ENCODE data around the gene IL1RN.

IL1RN gene

DNA sequence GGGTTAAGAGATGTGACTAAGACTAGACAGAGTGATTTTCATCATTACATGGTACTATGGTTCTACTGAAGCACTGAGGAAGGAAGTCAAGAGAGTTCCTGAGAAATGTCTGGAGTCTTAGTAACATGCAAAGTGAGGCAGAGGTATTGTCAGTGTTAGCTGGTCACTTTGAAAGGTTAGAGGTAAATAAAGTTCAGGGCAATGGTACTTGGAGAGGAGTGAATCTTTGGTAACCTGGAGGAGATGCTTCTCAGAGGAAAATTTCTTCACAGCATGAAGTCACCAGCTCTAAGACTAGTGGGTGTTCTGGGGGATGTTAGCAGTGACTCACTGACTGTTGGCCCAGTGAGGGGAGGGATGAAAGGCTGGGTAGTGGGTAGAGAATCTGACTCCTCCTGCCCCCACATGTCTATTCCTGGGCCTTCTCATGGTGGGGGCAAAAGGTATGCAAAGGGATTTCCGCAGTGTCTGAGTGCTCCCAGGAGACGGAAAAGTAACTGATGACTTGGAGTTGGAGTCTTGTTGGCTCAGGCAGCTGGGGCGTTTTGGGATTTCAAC lies 23.3 kb upstream of the IL1RN start:
- peak; percentile 62 for DNase-seq

DNA sequence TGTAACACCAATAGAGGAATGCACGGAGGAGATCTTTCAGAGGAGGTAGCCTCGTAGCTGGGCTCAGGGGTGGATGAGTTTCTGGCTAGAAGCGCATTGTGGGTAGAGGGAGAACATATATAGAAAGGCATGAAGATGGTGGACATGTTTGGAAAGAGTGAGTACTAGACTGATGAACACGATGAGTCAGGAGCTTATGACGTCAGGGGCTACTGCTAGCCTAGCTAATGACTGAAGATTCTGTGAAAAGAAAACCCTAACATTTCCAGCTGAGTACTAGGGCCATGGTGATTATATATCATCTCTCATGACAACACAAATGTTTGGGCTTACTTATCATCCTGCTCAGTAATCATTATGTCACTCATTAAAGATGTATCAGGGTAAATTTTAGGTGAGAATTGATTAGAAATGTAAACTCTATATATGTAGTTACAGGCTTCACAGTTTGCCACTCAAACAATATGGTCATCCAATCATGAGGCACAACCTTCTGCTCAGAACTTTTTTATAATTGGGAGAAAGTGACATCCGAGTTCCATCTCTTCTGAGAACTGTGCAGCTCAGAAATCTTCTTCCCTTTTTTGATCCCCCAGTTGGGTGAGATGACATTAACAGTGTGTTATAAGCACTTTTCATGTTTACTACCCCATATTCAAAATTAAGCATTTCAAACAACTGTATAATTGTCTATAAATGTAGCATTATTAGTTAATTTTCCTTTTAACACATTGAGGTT lies 22.2 kb upstream of the IL1RN start:
- DNase-seq = peak; percentile 76

DNA sequence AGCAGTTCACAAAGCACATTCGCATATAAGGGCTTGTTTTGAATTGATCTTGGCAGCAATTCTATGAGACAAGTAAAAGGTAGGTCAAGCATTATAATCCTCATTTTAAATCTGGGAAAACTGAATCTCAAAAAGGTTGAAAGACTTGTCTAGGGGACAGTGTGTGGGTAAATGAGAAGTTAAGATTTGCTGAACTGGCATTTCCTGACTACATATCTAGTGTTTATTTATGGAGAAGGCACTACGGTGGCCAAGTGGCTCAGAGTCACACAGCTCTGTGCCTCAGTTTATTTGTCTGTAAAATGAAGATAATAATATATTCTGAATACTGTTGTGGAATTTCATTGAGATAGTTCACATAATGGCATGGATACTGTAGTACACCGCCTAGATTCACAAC lies 16.3 kb upstream of the IL1RN start:
- no peak for DNase-seq

DNA sequence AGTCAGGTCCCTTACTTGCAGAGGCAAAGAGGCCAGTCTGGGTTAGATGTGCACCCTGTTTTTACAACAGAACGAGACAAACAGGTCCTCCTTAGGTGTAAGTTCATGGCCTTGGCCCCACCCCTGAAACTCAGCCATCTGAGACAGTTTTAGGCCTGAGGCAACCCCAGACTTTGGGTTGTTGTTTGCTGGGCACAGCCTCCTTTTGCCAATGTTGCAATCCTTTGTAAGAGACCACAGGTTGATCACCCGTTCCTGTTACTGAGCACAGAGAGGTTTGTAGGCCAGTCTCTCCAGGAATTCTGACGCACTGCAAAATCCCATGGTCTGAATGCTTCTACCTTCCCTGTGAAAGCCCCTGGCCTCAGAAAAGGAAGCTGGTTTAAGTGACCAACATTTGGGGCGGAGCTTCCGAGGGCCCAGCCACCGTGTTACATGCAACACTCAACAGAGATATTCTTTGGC lies 15.5 kb upstream of the IL1RN start:
- DNase-seq = no peak

DNA sequence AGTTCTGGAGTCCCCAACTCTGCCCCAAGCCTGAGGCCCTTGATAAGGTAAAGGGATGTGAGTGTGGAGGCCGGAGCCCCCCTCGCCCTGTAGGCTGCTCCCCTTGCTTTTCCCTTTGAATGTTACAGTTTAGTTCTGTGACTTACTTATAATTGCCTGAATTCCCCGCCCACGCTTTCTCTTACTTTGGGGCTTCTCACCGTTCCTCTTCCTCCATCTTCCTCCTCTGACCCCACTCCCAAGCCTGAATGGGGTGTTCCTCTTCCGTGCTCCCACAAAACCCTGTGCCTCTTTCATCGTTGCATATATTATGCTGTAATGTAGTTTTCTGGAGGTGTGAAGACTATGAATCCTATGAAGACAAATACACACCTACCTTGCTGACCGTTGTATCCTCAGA lies 15.0 kb upstream of the IL1RN start:
- no peak for DNase-seq

DNA sequence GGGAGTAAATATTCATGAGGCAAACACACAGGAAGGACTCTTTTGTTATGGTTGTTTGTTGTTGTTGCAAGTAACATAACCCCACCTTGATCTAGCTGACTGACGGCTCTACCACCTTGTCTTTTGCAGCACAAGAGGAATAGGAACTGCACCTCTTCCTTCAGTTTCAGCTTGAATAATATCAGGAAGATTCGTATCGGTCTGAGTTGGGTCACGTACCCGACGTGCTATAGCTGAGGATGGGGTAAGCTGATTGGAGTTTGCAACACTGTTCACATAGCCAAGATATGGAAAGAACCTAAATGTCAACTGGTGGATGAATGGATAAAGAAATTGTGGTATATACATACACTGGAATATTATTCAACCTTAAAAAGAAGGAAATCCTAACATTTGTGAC lies 14.5 kb upstream of the IL1RN start:
- no peak for DNase-seq

DNA sequence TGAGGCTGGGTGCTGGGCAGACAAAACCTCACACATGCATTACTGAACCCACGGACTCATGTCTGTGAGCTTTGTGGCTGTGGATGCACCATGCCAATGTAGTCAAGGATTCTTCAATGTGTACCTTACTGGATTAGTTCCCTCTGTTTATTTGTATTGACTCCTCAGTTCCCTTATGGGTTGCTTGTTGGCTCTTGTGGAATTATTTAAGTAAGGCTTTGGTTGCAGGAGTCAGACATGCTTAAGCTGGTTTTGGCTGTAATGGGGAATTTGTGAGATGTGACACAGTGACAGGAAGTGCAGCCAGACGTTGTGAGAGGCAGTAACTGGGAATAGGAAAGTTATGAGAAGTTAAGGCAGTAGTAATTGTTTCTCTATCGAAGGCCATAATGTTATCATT lies 13.6 kb upstream of the IL1RN start:
- no peak for DNase-seq

DNA sequence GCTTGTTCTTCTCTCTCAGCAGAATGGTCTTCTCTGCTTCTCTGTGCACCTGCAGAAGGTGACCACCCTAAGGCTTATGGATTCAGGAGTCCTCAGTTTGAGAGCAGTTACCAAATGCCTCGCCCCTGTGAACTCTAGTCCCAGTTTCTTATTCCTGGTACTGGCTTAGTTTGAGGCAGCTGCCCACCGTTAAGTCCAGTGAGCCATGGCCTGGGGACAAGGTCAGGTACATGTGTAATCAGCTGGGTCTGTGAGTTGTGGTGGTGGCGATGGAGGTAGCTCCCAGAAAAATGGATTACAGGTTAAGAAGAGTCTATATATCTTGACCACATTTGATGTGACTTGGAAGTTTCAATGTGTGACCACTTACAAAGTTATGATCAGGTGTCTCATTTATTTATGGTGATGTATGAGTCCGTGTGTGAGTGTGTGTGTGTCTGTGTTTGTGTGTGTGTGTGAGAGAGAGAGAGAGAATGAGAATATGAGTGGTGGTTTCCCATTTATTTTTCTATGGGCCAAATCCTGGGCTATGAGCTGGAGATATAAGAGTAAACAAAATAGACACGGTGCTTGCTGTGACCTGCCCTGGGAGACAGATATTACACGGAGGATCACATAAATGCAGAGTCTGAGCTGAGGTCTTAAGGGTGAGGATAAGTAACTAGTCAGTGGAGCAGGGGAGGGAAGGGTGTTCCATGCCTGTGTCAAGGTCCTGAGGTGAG lies 13.0 kb upstream of the IL1RN start:
- no peak for DNase-seq

DNA sequence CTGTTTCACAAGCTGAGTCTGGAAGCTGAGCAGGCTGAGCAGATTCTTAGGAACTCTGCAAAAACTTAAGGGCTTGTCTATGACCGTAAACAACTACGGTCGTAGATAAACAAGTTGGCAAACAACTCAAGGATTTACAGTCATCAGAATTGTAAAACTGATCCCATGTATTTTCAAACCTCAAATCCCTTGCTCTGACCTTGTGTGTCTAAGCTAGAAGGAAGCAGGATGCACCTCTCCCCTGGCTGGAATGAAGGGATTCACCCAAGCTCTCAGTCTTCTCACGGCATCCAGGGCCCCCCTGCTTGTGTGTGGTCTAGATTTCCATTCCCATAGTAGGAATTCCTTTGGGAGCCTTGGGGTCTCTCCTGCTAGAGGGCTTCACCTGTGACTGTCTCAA lies 12.4 kb upstream of the IL1RN start:
- DNase-seq = no peak

DNA sequence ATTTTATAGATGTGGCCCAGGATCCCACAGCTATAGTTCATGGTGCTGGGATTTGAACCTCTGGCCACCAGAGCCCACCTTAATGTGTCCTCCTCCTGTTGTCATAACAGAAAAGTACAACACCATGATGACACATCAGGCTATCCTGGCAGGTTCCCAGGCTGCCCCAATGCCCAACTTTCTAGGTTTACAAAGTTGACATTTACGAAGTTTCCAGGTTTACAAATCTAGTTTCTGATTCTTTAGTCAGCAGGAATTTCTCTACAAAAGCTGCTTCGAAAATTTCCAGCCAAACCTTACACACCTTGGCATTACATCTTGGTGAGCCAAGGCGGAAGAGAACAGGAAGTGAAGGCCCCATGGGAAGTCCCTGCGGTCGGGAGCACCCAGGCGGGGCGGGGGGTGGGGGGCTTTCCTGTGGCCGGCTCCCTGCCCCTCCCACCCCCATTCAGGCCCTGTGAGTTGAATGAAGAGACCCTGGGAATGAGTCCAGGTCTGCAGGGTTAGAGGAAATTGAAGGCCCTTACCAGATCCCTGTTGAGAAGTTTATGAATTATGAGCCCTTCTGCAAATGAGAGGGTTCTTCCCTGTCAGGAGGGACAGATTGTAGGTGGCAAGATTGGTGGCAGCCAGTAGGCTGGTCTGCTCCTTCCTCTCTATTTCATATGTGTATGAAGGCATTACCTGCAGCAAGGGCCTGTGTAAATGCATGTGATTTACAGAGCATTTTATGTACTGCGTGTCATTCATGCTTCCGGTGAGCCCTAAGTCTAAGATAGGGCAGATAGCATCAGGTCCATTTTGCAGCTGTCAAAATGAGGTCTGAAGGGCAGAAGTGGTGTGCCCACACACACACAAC lies 11.1 kb upstream of the IL1RN start:
- no peak for DNase-seq

DNA sequence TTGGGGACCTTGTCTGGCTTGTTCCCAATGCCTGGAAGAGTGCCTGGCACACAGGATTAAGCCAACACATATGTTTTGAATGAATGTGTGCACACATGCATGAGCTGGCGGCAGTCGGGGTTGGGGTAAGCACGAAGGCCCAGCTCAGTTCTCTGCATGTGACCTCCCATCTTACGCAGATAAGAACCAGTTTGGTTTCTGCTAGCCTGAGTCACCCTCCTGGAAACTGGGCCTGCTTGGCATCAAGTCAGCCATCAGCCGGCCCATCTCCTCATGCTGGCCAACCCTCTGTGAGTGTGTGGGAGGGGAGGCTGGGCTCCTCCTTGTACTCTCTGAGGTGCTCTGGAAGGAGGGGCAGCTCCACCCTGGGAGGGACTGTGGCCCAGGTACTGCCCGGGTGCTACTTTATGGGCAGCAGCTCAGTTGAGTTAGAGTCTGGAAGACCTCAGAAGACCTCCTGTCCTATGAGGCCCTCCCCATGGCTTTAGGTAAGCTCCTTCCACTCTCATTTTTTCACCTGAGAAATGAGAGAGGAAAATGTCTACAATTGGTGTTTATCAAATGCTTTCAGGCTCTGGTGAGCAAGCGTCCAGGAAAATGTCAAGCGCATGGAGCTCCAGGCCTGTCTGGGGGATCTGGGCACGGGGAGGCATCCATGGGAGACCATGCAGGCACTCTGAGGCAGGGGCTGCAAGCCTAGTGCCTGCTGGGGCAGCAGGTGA lies 9.7 kb upstream of the IL1RN start:
- DNase-seq = peak; percentile 78

DNA sequence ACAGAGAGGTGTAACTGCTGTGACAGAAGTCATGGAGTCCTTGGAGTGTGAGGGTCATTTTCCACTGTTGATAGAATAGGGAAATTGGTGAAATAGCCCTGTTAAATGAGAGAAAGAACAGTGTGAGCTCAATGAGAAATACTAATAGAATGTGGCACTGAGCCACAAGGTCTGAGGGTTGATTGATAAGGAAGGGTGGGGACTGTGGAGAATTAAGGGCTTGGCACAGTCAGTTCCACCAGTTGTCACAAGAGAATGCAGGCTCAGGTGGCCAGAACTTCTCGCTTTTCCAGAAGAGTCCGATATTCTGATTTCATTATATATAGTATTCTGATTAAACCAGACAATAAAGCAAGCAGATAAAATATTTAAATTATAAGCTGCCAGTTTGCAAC lies 9.1 kb upstream of the IL1RN start:
- DNase-seq = no peak

DNA sequence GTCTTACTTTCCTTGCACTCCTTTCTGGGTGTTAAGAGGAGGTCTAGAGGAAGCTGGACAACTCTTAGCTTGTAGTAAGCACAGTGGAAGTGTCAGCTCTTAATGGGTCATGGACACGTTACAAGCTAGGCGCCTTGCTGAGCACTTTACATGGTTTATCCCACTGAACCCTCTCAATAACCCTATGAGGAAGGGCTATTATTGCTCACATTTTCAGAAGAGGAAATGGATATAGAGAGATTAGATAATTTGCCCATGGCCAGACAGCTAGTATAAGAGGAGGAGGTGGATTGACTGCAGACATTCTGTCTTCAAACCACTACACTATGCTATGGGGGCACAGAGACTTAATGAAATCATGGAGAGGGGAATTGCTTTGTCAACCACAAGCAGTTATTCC lies 8.3 kb upstream of the IL1RN start:
- no peak for DNase-seq

DNA sequence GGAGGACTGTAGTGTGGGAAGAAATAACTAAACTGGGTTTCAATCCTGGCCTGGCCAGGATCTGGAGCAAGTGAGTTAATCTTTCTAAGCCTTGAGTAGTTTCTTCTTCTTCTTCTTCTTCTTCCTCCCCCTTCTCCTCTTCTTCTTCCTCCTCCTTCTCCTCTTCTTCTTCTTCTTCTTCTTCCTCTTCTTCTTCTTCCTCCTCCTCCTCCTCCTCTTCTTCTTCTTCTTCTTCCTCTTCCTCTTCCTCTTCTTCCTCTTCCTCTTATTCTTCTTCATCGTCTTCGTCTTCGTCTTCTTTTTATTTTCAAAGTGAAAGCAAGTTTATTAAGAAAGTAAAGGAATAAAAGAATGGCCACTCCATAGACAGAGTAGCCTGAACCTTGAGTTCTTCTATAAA lies 6.5 kb upstream of the IL1RN start:
- no peak for DNase-seq

DNA sequence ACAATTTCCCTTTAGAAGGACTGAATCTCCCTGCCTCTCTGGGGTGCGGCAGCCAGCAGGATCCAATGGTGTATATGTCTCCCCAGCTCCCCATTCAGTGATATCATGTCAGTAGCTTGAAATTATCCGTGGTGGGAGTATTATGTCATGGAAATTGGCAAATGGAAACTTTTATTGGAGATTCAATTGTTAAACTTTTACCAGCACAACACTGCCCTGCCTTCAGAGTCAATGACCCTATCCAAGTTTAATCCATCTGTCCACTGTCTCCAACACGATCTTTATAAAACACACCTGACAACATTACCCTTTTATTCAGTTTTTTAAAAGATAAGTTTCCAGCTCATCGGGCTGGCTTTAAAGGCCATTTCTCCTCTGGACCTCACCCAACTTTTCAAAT lies 5.0 kb upstream of the IL1RN start:
- no peak for DNase-seq

DNA sequence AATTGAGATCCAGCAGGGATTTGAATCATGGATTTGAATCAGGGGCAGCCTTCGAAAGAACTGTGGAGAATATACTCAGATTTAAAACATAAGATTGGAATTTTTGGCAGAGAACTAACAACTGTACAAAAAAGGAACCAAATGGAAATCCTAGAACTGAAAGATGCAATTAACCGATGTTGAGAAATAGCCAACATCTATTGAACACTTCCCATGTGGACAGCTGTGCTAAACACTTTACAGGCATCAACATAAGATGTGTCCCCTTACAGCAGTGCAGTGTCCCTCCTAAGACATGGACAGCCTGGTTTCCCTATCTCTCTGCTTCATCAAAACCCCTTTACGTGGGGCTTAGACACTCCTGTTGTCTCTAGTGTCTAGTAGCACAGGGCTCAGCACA lies 3.7 kb upstream of the IL1RN start:
- DNase-seq = no peak

DNA sequence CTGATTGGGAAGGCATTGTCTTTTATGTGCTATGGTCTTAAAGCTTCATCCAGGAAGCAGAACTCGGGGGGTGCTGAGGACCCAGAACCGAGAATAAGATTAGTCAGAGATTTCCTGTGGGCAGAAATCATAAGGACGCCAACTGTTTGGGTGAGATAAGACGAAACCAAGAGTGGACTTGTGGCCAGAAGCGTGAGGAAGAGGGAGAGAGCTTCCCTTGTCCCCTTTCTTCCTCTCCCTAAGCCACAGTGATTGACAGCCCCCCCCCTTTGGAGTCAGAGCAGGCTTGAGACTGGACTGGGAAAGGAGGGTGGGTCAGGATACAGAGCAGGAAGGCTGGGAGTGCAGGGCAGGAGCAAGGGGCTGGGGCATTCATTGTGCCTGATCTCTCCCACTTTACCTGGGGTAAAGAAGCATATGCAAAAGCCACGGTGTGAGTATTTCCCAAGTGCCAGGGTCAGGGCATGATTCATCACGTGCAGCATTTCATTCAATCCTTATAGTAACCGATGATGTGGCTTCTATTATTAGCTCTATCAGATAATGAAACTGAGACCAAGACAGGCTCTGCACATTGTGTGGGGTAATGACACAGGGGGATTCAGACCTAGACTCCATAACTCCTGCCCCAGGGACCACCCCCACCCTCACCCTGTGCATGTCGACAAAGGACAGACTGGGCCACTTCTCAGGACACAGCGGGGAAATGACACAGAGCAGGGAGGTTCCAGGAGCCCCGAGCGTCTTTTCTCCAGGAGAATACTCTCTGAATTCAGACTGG lies 3.0 kb upstream of the IL1RN start:
- no peak for DNase-seq

DNA sequence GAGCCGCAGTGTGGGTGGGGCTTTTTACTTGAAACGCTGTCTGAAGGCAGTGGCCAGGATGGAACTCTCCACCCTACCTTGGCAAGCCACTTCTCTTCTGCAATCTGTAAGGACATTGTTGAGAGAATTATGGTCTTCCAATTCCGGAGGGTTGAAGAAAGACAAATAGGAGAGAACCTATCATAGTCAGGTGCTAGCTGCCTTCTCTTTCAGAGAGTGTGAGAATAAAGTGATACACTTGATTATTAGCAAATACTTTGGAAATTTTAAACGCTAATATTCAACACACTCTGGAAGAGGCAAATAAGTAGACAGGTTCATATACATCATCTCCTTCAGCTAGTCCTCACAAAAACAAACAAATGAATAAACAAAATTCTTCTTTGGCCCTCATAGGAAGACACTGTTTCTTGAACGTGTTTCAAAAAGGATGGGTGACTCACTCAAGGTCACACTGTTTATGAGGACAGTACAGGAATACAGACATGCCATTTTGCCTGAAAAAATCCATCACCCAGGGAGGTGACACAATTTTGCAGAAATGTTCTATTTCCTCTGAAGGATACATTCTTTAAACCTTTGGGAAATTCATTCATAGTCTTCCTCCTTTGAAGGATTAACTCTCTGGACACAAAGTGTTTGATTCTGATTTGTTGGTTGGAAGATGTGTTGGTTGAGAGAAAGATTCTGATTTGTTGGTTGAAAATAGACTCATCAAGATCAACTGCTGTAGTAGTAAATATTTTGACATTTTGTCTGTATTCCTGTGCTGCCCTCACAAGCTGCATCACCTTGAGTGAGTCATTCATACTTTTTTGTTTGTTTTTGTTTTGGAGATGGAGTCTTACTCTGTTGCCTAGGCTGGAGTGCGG lies 2.2 kb upstream of the IL1RN start:
- DNase-seq = no peak

DNA sequence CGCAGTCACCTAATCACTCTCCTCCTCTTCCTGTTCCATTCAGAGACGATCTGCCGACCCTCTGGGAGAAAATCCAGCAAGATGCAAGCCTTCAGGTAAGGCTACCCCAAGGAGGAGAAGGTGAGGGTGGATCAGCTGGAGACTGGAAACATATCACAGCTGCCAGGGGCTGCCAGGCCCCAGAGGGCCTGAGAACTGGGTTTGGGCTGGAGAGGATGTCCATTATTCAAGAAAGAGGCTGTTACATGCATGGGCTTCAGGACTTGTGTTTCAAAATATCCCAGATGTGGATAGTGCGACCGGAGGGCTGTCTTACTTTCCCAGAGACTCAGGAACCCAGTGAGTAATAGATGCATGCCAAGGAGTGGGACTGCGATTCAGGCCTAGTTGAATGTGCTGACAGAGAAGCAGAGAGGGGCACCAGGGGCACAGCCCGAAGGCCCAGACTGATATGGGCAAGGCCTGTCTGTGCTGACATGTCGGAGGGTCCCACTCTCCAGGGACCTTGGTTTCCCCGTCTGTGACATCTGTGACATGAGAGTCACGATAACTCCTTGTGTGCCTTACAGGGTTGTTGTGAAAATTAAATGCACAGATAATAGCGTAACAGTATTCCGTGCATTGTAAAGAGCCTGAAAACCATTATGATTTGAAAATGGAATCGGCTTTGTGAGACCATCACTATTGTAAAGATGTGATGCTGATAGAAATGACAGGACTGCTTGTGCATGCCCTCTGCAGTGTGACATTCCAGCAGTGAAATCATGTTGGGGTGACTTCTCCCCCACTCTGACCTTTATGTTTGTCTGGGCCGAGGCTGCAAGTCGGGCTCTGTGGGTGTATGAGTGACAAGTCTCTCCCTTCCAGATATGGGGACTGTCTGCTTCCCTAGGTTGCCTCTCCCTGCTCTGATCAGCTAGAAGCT lies 510 bp downstream of the IL1RN start:
- no peak for DNase-seq

Data from activated CD4-positive, alpha-beta T cell treated with anti-CD3 and anti-CD28 coated beads for 48 hours (primary cell).